BLaER1 treated with 17β-estradiol and CSF1 and Interleukin-3, amounts not matched to agents 10 nM and 100 nM (cell line): ENCODE measurements around the gene PAQR5.
"Not testable (repeated sequence)": the region's sequence is repeated elsewhere in the genome, so short reads cannot be mapped to it uniquely, and the experiment has no call there.

Source experiments
- H3K27ac ChIP-seq, 11 experiments: shearing (Covaris generic); formaldehyde crosslinking; 2 replicates each; pipeline ENCODE4 v1.8.1; 2022
- H3K27me3 ChIP-seq, 11 experiments: shearing (Covaris generic); formaldehyde crosslinking; 2 replicates each; pipeline ENCODE4 v1.8.1; 2022
- H3K36me3 ChIP-seq, 11 experiments: shearing (Covaris generic); formaldehyde crosslinking; 2 replicates each; pipeline ENCODE4 v1.8.1; 2022
- H3K4me1 ChIP-seq, 10 experiments: shearing (Covaris generic); formaldehyde crosslinking; 2 replicates each; pipeline ENCODE4 v1.8.1; 2022
- H3K4me2 ChIP-seq, 11 experiments: shearing (Covaris generic); formaldehyde crosslinking; 2 replicates each; pipeline ENCODE4 v1.8.1; 2022
- H3K4me3 ChIP-seq, 10 experiments: shearing (Covaris generic); formaldehyde crosslinking; 2 replicates each; pipeline ENCODE4 v1.8.1; 2022
- H3K9ac ChIP-seq, 11 experiments: shearing (Covaris generic); formaldehyde crosslinking; 2 replicates each; pipeline ENCODE4 v1.8.1; 2022
- H3K9me3 ChIP-seq, 11 experiments: shearing (Covaris generic); formaldehyde crosslinking; replicated peaks in 1 of 11; 2 replicates each; pipeline ENCODE4 v1.8.1; 2022
- H4K20me1 ChIP-seq, 11 experiments: shearing (Covaris generic); formaldehyde crosslinking; 2 replicates each; pipeline ENCODE4 v1.8.1; 2022
- Cebpa-rat ChIP-seq, 11 experiments: shearing (Covaris generic); IDR thresholded peaks; 2 replicates each; pipeline ENCODE4 v1.8.1; 2022

PAQR5 gene

DNA sequence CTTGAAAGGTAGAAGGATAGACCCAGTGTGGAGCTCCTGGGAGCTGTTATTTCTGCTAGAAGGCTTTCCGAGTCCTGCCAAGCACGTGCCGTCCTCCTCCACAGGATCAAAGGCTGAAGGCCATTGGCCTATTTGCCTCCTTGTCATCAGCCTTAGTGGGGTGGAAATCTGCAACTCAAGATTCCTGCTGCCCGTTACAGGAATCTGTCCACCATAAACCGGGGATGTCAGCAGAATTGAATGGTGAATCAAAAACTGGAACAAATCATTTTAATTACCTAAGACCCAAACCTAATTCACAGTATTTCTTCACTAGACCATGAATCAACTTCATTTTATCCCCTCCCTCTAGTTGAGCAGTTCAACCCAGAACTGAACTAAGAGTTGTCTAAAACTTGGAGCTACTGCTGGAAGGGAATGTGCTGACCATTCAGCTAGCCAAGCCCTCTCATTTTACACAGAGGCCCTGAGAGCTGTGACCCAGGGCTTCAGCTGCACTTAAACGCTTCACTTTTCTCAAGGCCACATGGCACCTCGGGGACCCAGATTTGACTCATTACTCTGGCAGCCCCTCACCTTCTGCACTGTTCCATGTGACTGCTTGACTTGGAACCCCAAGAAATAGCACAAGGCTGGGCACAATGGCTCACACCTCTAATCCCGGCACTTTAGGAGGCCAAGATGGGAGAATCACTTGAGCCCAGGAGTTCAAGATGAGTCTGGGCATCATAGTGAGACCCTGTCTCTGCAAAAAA is 78.7 kb downstream of the PAQR5 start:
- no peak for TF ChIP-seq Cebpa-rat (IDR thresholded peaks at IDR 0.05)
- H3K27me3 ChIP-seq: no peaks in the 10 kb centered on the region
- H3K27ac ChIP-seq: no peak overlapping the region
- H3K4me2 ChIP-seq: no peak overlapping the region
- no peak overlapping the region for H3K4me3 ChIP-seq
- H3K9ac ChIP-seq: no peak overlapping the region
- H3K9me3 ChIP-seq: no peaks in the 10 kb centered on the region
- no peaks in the 10 kb centered on the region for H3K4me1 ChIP-seq
- H4K20me1 ChIP-seq: no peaks in the 10 kb centered on the region
- no peaks in the 10 kb centered on the region for H3K36me3 ChIP-seq

DNA sequence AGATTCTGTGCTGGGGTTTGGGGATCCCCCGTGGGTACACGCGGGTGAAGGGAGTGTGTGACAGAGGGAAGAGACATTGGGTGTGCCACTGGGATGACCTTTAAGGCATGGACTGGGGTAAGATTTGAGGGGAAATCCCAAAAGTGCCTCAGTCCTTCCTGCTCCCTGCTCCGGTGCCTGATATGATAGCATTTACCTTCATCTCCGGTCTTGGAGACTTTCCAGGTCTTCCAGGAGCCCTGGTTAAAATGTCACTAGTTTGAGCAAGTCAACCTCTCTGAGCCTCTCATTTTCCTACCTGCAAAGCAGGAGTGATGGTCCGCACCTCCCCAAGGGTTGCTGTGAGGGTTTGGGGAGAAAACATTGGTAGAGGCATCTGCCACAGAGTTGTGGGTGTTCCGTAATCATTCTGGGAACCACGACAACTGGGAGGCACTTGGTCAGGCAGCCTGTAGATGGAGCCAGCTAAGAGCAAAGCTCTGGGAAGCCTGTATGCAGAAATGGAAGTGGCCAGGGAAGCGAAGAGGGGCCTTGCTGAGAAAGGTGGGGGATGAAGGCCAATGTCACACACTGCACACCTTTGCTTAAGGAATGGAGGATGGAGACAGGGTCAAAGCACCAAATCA is 81.5 kb downstream of the PAQR5 start:
- Histone ChIP-seq H3K4me1 (no peaks in the 10 kb centered on the region), H3K36me3 (no peaks in the 10 kb centered on the region), H3K9me3 (no peaks in the 10 kb centered on the region), H4K20me1 (no peaks in the 10 kb centered on the region), H3K4me3 (no peak overlapping the region), H3K9ac (no peak overlapping the region), H3K4me2 (no peak overlapping the region), H3K27me3 (no peaks in the 10 kb centered on the region), H3K27ac (no peak overlapping the region)
- no peak for TF ChIP-seq Cebpa-rat (IDR thresholded peaks at IDR 0.05)

DNA sequence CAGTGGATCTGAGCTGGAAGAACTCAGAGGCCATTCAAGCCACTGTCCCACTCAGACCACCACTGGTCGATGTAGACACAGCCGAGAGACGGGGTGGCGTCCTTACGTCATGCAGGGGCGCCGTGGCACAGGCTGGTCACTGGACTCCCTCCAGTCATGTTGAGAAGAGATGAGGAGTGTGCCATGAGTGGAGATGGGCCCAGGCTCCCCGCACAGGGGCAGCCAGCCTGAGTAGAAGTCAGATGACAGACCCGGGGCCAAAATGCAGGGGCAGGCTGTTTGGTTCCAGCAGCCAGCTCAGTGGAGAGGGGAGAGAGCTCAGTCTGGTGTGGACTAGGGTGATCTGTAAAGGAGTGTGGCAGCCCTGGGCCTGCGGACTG is 82.0 kb downstream of the PAQR5 start:
- H3K9ac ChIP-seq: no peak overlapping the region
- H3K4me1 ChIP-seq: no peaks in the 10 kb centered on the region
- H3K27me3 ChIP-seq: no peaks in the 10 kb centered on the region
- no peaks in the 10 kb centered on the region for H4K20me1 ChIP-seq
- H3K27ac ChIP-seq: no peak overlapping the region
- TF ChIP-seq Cebpa-rat (IDR thresholded peaks at IDR 0.05): no peak
- no peaks in the 10 kb centered on the region for H3K36me3 ChIP-seq
- H3K4me3 ChIP-seq: no peak overlapping the region
- no peaks in the 10 kb centered on the region for H3K9me3 ChIP-seq
- no peak overlapping the region for H3K4me2 ChIP-seq

DNA sequence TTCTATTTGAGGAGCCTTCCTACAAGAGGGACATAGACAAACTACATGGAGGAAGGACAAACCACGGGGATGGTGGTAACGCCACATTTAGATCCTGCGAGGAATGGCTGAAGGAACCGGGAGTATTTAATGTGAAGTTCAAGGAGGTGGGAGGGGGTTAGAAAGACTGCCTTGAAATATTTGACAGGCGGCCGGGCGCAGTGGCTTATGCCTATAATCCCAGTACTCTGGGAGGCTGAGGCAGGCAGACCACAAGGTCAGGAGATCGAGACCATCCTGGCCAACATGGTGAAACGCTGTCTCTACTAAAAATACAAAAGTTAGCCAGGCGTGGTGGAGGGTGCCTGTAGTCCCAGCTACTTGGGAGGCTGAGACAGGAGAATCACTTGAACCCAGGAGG is 83.5 kb downstream of the PAQR5 start:
- H3K36me3 ChIP-seq, H3K27me3 ChIP-seq, H3K27ac ChIP-seq, H3K9ac ChIP-seq, H4K20me1 ChIP-seq, H3K4me1 ChIP-seq, H3K4me2 ChIP-seq, H3K9me3 ChIP-seq, H3K4me3 ChIP-seq: not testable (repeated sequence)

DNA sequence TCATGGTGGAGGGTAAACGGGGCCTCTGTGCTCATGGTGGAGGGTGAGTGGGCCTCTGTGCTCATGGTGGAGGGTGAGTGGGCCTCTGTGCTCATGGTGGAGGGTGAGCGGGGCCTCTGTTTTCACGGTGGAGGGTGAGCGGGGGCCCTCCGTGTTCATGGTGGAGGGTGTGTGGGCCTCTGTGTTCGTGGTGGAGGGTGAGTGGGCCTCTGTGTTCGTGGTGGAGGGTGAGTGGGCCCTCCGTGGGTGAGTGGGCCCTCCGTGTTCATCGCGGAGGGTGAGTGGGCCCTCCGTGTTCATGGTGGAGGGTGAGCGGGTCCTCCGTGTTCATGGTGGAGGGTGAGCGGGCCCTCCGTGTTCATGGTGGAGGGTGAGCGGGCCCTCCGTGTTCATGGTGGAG is 85.4 kb downstream of the PAQR5 start:
- H3K9ac ChIP-seq, H3K36me3 ChIP-seq, H4K20me1 ChIP-seq, H3K4me3 ChIP-seq, H3K9me3 ChIP-seq, H3K4me2 ChIP-seq, H3K27ac ChIP-seq, H3K4me1 ChIP-seq, H3K27me3 ChIP-seq: not testable (repeated sequence)

DNA sequence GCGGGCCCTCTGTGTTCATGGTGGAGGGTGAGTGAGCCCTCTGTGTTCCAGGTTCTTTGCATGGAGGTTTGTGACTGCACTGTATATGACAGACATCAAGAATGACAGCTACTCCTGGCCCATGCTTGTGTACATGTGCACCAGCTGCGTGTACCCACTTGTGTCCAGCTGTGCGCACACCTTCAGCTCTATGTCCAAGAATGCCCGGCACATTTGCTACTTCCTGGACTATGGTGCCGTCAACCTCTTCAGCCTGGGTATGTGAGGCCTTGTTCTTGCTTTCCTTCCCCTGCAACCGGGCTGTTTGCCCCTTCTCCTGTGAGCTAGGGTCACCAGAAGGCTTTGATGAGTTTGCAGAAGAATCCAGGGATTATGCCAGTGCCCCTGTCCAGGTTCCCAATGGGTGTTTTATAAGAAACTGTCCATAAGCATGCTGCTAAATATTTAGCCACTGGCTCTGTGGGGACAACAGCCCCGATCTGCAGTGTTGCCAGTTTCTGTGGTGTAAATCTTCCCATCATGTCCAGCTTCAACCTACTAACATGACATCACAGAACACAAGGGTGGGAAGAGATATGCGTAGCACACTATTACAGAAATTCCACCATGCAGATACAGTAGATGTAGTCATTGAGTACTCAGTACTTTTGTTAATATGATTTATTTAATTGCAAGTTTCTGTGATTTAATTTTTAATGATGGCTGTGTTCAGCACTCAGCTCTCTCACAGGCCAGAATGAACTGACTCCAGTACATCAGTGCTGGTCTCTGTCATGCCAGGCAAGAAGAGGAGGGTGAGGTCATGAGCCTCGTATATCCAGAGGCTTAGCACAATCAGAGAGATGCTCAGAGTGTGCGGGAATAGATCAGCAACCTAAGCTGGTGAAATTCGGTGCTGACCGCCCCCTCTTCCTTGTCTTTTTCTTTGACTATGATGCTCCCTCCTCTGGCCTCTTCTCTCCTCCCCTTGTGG is 86.2 kb downstream of the PAQR5 start:
- no peaks in the 10 kb centered on the region; a peak in 1 of 22 replicates for H4K20me1 ChIP-seq
- no peaks in the 10 kb centered on the region for H3K27me3 ChIP-seq
- no peak overlapping the region for H3K9ac ChIP-seq
- no peak overlapping the region for H3K4me2 ChIP-seq
- H3K4me1 ChIP-seq: no peaks in the 10 kb centered on the region
- H3K27ac ChIP-seq: no peak overlapping the region
- no peaks in the 10 kb centered on the region for H3K36me3 ChIP-seq
- TF ChIP-seq Cebpa-rat (IDR thresholded peaks at IDR 0.05): no peak
- H3K9me3 ChIP-seq: no peaks in the 10 kb centered on the region
- no peak overlapping the region for H3K4me3 ChIP-seq

DNA sequence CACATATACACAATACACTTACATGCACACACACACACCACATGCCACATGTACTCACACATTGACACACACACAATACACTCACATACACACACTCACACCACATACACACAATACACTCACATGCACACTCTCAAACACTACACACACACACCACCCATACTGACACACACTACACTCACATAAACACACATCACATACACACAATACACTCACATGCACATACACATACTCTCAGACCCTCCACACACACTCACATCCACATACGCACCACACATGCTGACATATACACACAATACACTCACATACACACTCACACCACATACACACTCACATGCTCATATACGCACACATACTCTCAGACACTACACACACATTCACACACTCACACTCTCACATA is 87.1 kb downstream of the PAQR5 start:
- H3K9ac ChIP-seq: no peak overlapping the region

DNA sequence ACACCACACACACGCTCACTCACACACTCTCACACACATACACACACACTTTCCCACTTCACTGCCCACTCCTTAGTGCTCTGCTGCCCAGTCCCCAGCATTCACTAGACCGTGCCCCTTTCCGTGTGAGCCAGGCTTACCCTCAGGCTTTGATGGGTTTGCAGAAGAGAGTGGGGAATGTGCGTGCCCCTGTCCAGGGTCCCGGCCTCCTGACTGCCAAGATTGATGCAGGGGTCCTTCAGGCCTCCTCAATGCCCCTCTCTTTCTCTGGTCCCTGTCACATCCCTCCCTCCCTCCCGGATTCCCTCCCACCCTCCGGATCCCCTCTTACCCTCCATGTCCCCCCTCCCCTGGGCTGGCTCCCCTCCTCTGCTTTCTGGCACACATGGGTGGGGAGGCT is 87.6 kb downstream of the PAQR5 start:
- Histone ChIP-seq H3K27me3 (no peaks in the 10 kb centered on the region), H3K36me3 (no peaks in the 10 kb centered on the region), H3K27ac (no peak overlapping the region), H3K9ac (no peak overlapping the region), H3K4me3 (no peak overlapping the region), H3K9me3 (no peaks in the 10 kb centered on the region), H3K4me2 (no peak overlapping the region), H3K4me1 (no peaks in the 10 kb centered on the region), H4K20me1 (no peaks in the 10 kb centered on the region; a peak in 1 of 22 replicates)
- no peak for TF ChIP-seq Cebpa-rat (IDR thresholded peaks at IDR 0.05)

More for the DNA sequence above, 87.1 kb downstream of the PAQR5 start:
- Histone ChIP-seq H3K4me2 (no peak overlapping the region), H3K27ac (no peak overlapping the region), H4K20me1 (no peaks in the 10 kb centered on the region; a peak in 1 of 22 replicates), H3K4me3 (no peak overlapping the region), H3K9me3 (no peaks in the 10 kb centered on the region), H3K27me3 (no peaks in the 10 kb centered on the region), H3K4me1 (no peaks in the 10 kb centered on the region), H3K36me3 (no peaks in the 10 kb centered on the region)
- TF ChIP-seq Cebpa-rat (IDR thresholded peaks at IDR 0.05): no peak

DNA sequence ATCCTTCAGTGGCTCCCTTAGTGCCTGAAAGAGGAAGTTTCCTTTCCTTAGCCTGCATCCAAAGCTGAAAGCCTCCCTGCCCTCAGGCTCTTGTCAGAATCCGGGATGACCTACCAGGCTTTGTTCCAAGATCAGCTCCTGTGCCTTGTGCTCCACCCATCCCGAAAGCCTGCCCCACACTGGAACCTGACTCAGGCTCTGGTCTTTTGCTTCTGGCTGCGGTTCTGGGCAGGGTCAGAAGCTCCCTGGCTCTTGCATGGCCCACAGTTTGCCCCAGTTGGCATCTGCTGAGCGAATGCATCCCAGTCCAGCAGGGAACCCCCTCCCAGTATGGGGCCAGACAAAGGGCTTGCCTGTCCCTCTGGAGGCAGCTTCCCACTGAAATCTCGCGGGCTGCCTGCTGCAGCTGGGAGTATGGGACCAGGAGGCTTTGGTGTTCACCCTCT is 89.6 kb downstream of the PAQR5 start:
- H3K4me2 ChIP-seq: no peak overlapping the region
- H3K27ac ChIP-seq: no peak overlapping the region
- H3K9me3 ChIP-seq: no peaks in the 10 kb centered on the region

More for the DNA sequence above, 89.6 kb downstream of the PAQR5 start:
- H4K20me1 ChIP-seq: no peaks in the 10 kb centered on the region; a peak in 1 of 22 replicates
- no peak overlapping the region for H3K9ac ChIP-seq
- H3K4me1 ChIP-seq: no peaks in the 10 kb centered on the region
- H3K36me3 ChIP-seq: no peaks in the 10 kb centered on the region
- TF ChIP-seq Cebpa-rat (IDR thresholded peaks at IDR 0.05): no peak
- no peaks in the 10 kb centered on the region for H3K27me3 ChIP-seq
- no peak overlapping the region for H3K4me3 ChIP-seq
